ENCODE results near the gene PARVA. TPM values are rescaled to one million over a fixed set of nuclear protein-coding genes. Genes with fewer than 3 reads are reported as not detected.

The PARVA gene
- total RNA-seq, 1 experiment from 2014 or later, result 22.2 TPM

- no peak for DNase-seq (ENCODE audit: low read depth)
Observed at GRCh38 chr11:12546660-12547059, 169.3 kb downstream of the PARVA start.

- no peak for DNase-seq (ENCODE audit: low read depth)
Observed at GRCh38 chr11:12547953-12548650, 170.7 kb downstream of the PARVA start.

- no peak for DNase-seq (ENCODE audit: low read depth)
Observed at GRCh38 chr11:12552692-12553091, 175.3 kb downstream of the PARVA start.

- DNase-seq (ENCODE audit: low read depth), result no peak
Observed at GRCh38 chr11:12554122-12554521, 176.8 kb downstream of the PARVA start.

- no peak for DNase-seq (ENCODE audit: low read depth)
Observed at GRCh38 chr11:12556155-12556554, 178.8 kb downstream of the PARVA start.

- DNase-seq (ENCODE audit: low read depth), result peak; percentile 82
Observed at GRCh38 chr11:12556788-12557384, 179.5 kb downstream of the PARVA start.

- no peak for DNase-seq (ENCODE audit: low read depth)
Observed at GRCh38 chr11:12559011-12559410, 181.6 kb downstream of the PARVA start.

- DNase-seq (ENCODE audit: low read depth), result no peak
Observed at GRCh38 chr11:12560362-12560761, 183.0 kb downstream of the PARVA start.

GRCh38 chr11:12560861-12561260 is 183.5 kb downstream of the PARVA start:
- DNase-seq (ENCODE audit: low read depth), result no peak

GRCh38 chr11:12564012-12564411 is 186.6 kb downstream of the PARVA start:
- DNase-seq (ENCODE audit: low read depth), result no peak

- no peak for DNase-seq (ENCODE audit: low read depth)
Observed at GRCh38 chr11:12565406-12565805, 188.0 kb downstream of the PARVA start.

- DNase-seq (ENCODE audit: low read depth), result no peak
Observed at GRCh38 chr11:12567746-12568460, 190.5 kb downstream of the PARVA start.

- no peak for DNase-seq (ENCODE audit: low read depth)
Observed at GRCh38 chr11:12569499-12570425, 192.4 kb downstream of the PARVA start.

GRCh38 chr11:12573707-12574485 is 196.5 kb downstream of the PARVA start:
- no peak for DNase-seq (ENCODE audit: low read depth)

GRCh38 chr11:12577725-12578644 is 200.6 kb downstream of the PARVA start:
- DNase-seq (ENCODE audit: low read depth), result peak; percentile 16

GRCh38 chr11:12581416-12581815 is 204.0 kb downstream of the PARVA start:
- no peak for DNase-seq (ENCODE audit: low read depth)

- DNase-seq (ENCODE audit: low read depth), result peak; percentile 92
Observed at GRCh38 chr11:12581923-12582322, 204.6 kb downstream of the PARVA start.
